ENCODE data around the gene STBD1. TPM values are rescaled to one million over a fixed set of nuclear protein-coding genes. Genes with fewer than 3 reads are reported as not detected.

STBD1 gene
- polyA plus RNA-seq, 3 donors from 2014 or later, result 0.89 to 2.1 (median 0.91) TPM

- Mint-ChIP-seq H3K4me1 (no peaks in the 10 kb centered on the region), H3K9me3 (peaks cover 12 to 31% (median 15%) of the 10 kb centered on the region in 6 donors), H3K36me3 (peaks cover 8 to 17% (median 16%) of the 10 kb centered on the region in 3 donors), H3K4me3 (no peak overlapping the region), H3K27ac (no peak overlapping the region), H3K27me3 (ENCODE audit: low read depth in 3 of 3) (peaks cover 10 to 12% (median 10%) of the 10 kb centered on the region in 3 donors)
- DNase-seq, result no peak
These were observed 7.0 kb downstream of the STBD1 start for GRCh38 chr4:76313547-76313946.

GRCh38 chr4:76315267-76315918 is 8.9 kb downstream of the STBD1 start:
- Mint-ChIP-seq H3K27me3 (ENCODE audit: low read depth in 3 of 3) (peaks cover 8 to 17% (median 12%) of the 10 kb centered on the region in 3 donors), H3K9me3 (peaks cover 12 to 33% (median 17%) of the 10 kb centered on the region in 6 donors), H3K4me3 (no peak overlapping the region), H3K36me3 (peaks cover 8 to 17% (median 13%) of the 10 kb centered on the region in 3 donors), H3K4me1 (no peaks in the 10 kb centered on the region), H3K27ac (no peak overlapping the region)
- no peak for DNase-seq

- H3K27ac Mint-ChIP-seq, result no peak overlapping the region
- DNase-seq, result no peak
- H3K9me3 Mint-ChIP-seq, result peaks cover 12 to 33% (median 17%) of the 10 kb centered on the region in 6 donors
- peaks cover 8 to 17% (median 16%) of the 10 kb centered on the region in 3 donors for H3K27me3 Mint-ChIP-seq (ENCODE audit: low read depth in 3 of 3)
- H3K4me3 Mint-ChIP-seq, result no peak overlapping the region
- peaks cover 8 to 17% (median 13%) of the 10 kb centered on the region in 3 donors for H3K36me3 Mint-ChIP-seq
- H3K4me1 Mint-ChIP-seq, result no peaks in the 10 kb centered on the region
These were observed 9.6 kb downstream of the STBD1 start for GRCh38 chr4:76316131-76316530.

- Mint-ChIP-seq H3K27ac (no peak overlapping the region), H3K4me3 (no peak overlapping the region), H3K9me3 (peaks cover 13 to 34% (median 20%) of the 10 kb centered on the region in 6 donors), H3K4me1 (peaks cover 6 to 9% of the 10 kb centered on the region in 2 donors), H3K27me3 (ENCODE audit: low read depth in 3 of 3) (peaks cover 0 to 13% (median 9%) of the 10 kb centered on the region in 3 donors), H3K36me3 (peaks cover 9 to 12% (median 10%) of the 10 kb centered on the region in 3 donors)
- DNase-seq, result no peak
These were observed 15.7 kb downstream of the STBD1 start for GRCh38 chr4:76322236-76322635.

- Mint-ChIP-seq H3K4me1 (peaks cover 6 to 9% of the 10 kb centered on the region in 2 donors), H3K4me3 (no peak overlapping the region)
- DNase-seq, result no peak
These were observed 18.5 kb downstream of the STBD1 start for GRCh38 chr4:76325072-76325471.

GRCh38 chr4:76326515-76326914 is 20.0 kb downstream of the STBD1 start:
- Mint-ChIP-seq H3K36me3 (peaks cover 6 to 19% (median 18%) of the 10 kb centered on the region in 3 donors), H3K27ac (no peak overlapping the region), H3K4me1 (peaks cover 6 to 9% of the 10 kb centered on the region in 2 donors), H3K27me3 (ENCODE audit: low read depth in 3 of 3) (peaks cover 0 to 4% (median 1%) of the 10 kb centered on the region in 3 donors), H3K9me3 (peaks cover 16 to 34% (median 23%) of the 10 kb centered on the region in 6 donors), H3K4me3 (peak overlapping the region in 1 of 5 donors; percentile 35)
- no peak for DNase-seq

More at GRCh38 chr4:76325072-76325471, 18.5 kb downstream of the STBD1 start:
- H3K9me3 Mint-ChIP-seq, result peaks cover 16 to 37% (median 23%) of the 10 kb centered on the region in 6 donors
- H3K36me3 Mint-ChIP-seq, result peaks cover 6 to 19% (median 18%) of the 10 kb centered on the region in 3 donors
- H3K27me3 Mint-ChIP-seq (ENCODE audit: low read depth in 3 of 3), result peaks cover 0 to 6% (median 3%) of the 10 kb centered on the region in 3 donors
- H3K27ac Mint-ChIP-seq, result no peak overlapping the region

- Mint-ChIP-seq H3K27me3 (ENCODE audit: low read depth in 3 of 3) (peaks cover 4 to 8% (median 7%) of the 10 kb centered on the region in 3 donors), H3K4me3 (no peak overlapping the region), H3K9me3 (no peaks in the 10 kb centered on the region), H3K27ac (no peak overlapping the region), H3K4me1 (no peaks in the 10 kb centered on the region), H3K36me3 (peaks cover 0 to 3% (median 0%) of the 10 kb centered on the region in 3 donors)
- no peak for DNase-seq
These were observed 28.4 kb downstream of the STBD1 start for GRCh38 chr4:76334885-76335284.

GRCh38 chr4:76339364-76339763 is 32.8 kb downstream of the STBD1 start:
- no peaks in the 10 kb centered on the region for H3K4me1 Mint-ChIP-seq
- DNase-seq, result no peak
- H3K9me3 Mint-ChIP-seq, result no peaks in the 10 kb centered on the region
- peaks cover 0 to 3% (median 0%) of the 10 kb centered on the region in 3 donors for H3K36me3 Mint-ChIP-seq
- peaks cover 2 to 9% (median 6%) of the 10 kb centered on the region in 3 donors for H3K27me3 Mint-ChIP-seq (ENCODE audit: low read depth in 3 of 3)
- H3K27ac Mint-ChIP-seq, result no peak overlapping the region
- no peak overlapping the region for H3K4me3 Mint-ChIP-seq

GRCh38 chr4:76341063-76341462 is 34.5 kb downstream of the STBD1 start:
- Mint-ChIP-seq H3K4me1 (no peaks in the 10 kb centered on the region), H3K27me3 (ENCODE audit: low read depth in 3 of 3) (peaks cover 2 to 11% (median 6%) of the 10 kb centered on the region in 3 donors), H3K36me3 (peaks cover 0 to 3% (median 0%) of the 10 kb centered on the region in 3 donors), H3K9me3 (no peaks in the 10 kb centered on the region), H3K4me3 (no peak overlapping the region), H3K27ac (no peak overlapping the region)
- no peak for DNase-seq

- peaks cover 0 to 4% (median under 1%) of the 10 kb centered on the region in 6 donors for H3K9me3 Mint-ChIP-seq
- DNase-seq, result no peak
- H3K27me3 Mint-ChIP-seq (ENCODE audit: low read depth in 3 of 3), result peaks cover 3 to 11% (median 11%) of the 10 kb centered on the region in 3 donors
- H3K27ac Mint-ChIP-seq, result no peak overlapping the region
- no peaks in the 10 kb centered on the region for H3K4me1 Mint-ChIP-seq
- H3K36me3 Mint-ChIP-seq, result peaks cover 0 to 5% (median under 1%) of the 10 kb centered on the region in 3 donors
- H3K4me3 Mint-ChIP-seq, result no peak overlapping the region
These were observed 35.7 kb downstream of the STBD1 start for GRCh38 chr4:76342191-76342590.

GRCh38 chr4:76342803-76343202 is 36.3 kb downstream of the STBD1 start:
- Mint-ChIP-seq H3K27ac (no peak overlapping the region), H3K4me3 (no peak overlapping the region), H3K27me3 (ENCODE audit: low read depth in 3 of 3) (peaks cover 5 to 11% (median 7%) of the 10 kb centered on the region in 3 donors), H3K36me3 (peaks cover 0 to 7% (median 6%) of the 10 kb centered on the region in 3 donors), H3K4me1 (no peaks in the 10 kb centered on the region), H3K9me3 (peaks cover 0 to 7% (median 2%) of the 10 kb centered on the region in 6 donors)
- DNase-seq, result no peak

- peaks cover 0 to 7% (median 6%) of the 10 kb centered on the region in 3 donors for H3K27me3 Mint-ChIP-seq (ENCODE audit: low read depth in 3 of 3)
- H3K27ac Mint-ChIP-seq, result peak overlapping the region; percentile 1 to 36 (median 14)
- peaks cover 3 to 30% (median 13%) of the 10 kb centered on the region in 6 donors for H3K9me3 Mint-ChIP-seq
- H3K36me3 Mint-ChIP-seq, result peaks cover 0 to 15% (median 6%) of the 10 kb centered on the region in 3 donors
- H3K4me3 Mint-ChIP-seq, result peak overlapping the region; percentile 64 to 86 (median 69)
- H3K4me1 Mint-ChIP-seq, result peaks cover 30 to 42% of the 10 kb centered on the region in 2 donors
- DNase-seq, result peak; percentile 59 to 69 (median 65)
These were observed 48.3 kb downstream of the STBD1 start for GRCh38 chr4:76354517-76355473.

- Mint-ChIP-seq H3K4me1 (peaks cover 30 to 42% of the 10 kb centered on the region in 2 donors), H3K36me3 (peaks cover 0 to 15% (median 6%) of the 10 kb centered on the region in 3 donors)
These were observed 51.4 kb downstream of the STBD1 start for GRCh38 chr4:76357981-76358380.

More at GRCh38 chr4:76357981-76358380, 51.4 kb downstream of the STBD1 start:
- peaks cover 5 to 30% (median 14%) of the 10 kb centered on the region in 6 donors for H3K9me3 Mint-ChIP-seq
- peak overlapping the region in 1 of 6 donors; percentile 51 for H3K27ac Mint-ChIP-seq
- H3K27me3 Mint-ChIP-seq (ENCODE audit: low read depth in 3 of 3), result peaks cover under 1 to 9% (median 6%) of the 10 kb centered on the region in 3 donors
- H3K4me3 Mint-ChIP-seq, result no peak overlapping the region
- DNase-seq, result no peak
